GM12801 (cell line): ENCODE data around the gene CSTPP1.

Experiments
- CTCF ChIP-seq: IDR thresholded peaks from one replicate; pipeline ENCODE4 v1.5.1; 2011; ENCODE audit warnings: control low read depth; ENCODE audit not compliant: insufficient read length; ENCODE audit errors: extremely low read depth

The CSTPP1 gene

GRCh38 chr11:47180006-47180787 lies 243.6 kb downstream of the CSTPP1 start:
- TF ChIP-seq CTCF = no peak

GRCh38 chr11:47181271-47181670 lies 244.7 kb downstream of the CSTPP1 start:
- no peak for TF ChIP-seq CTCF

GRCh38 chr11:47182380-47182779 lies 245.8 kb downstream of the CSTPP1 start:
- TF ChIP-seq CTCF = no peak

GRCh38 chr11:47183031-47183856 lies 246.7 kb downstream of the CSTPP1 start:
- no peak for TF ChIP-seq CTCF

GRCh38 chr11:47183969-47184368 lies 247.4 kb downstream of the CSTPP1 start:
- TF ChIP-seq CTCF = no peak

- no peak for TF ChIP-seq CTCF
These were observed 248.2 kb downstream of the CSTPP1 start for GRCh38 chr11:47184711-47185304.
